Measurements from ENCODE around the gene TNFRSF18.
A peak's percentile ranks its signal among the peaks of the same experiment; 100 is the strongest.

The TNFRSF18 gene

GRCh38 chr1:1240348-1240732 is 33.9 kb upstream of the TNFRSF18 start:
- DNase-seq: no peak

DNA sequence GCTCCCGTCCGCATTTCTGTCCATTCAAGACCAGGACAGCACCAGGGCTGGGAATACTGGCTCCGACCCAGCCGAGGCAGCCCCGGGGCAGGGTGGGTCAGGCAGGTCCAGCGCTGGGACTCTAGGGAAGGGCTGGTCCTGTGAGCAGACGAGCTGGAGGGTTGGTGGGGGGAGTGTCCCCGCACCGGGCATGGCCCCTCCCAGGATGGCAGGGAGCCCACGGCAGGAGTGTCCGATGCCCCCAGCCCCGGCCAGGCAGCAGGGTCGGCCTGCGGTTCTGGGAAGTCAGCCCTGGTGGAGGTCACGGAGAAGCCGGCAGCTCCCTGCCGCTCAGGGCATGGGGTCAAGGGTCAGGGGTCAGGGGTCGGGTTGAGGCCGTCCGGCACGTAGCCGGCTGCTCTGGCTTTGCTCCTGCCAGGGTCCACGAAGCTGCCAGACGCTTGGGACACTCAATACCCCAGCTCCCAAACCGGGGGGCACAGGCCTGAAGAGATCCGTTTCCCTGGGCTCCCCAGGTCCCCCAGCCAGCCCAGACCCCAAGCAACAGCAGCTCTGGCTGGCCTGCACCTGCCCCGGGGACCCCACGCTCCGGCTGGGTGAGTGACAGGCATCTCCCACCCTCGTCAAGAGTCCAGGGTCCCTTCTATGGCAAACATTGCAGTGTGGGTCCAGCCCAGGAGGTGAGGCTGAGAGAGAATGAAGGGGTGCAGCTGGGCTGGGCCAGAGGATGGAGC is 33.4 kb upstream of the TNFRSF18 start:
- DNase-seq: no peak

- no peak for DNase-seq
These were observed 32.8 kb upstream of the TNFRSF18 start for GRCh38 chr1:1239227-1239613.

DNA sequence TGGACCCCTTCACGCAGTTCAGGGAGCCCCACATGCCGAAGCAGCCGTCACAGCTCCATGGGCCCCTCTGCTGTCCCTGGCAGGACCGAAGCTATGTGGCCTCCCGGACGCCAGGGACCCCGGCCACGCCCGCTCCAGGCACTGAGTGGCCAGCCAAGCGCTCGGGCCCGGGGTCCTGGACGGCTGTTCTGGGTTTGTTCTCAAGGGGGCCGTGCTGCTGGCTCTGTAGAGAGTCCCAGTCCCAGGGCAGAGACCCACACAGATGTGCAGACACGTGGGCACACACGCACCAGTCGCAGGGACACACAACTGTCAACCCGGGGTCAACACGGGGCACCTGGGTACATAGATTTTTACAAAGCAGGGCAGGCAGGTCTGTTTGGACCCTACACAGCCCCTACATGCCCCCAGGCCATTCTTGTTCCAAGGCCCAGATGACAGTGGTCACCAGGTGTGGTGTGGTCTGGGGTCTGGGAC is 32.3 kb upstream of the TNFRSF18 start:
- no peak for DNase-seq

GRCh38 chr1:1237874-1238701 is 31.7 kb upstream of the TNFRSF18 start:
- no peak for DNase-seq

- no peak for DNase-seq
These were observed 30.8 kb upstream of the TNFRSF18 start for GRCh38 chr1:1236945-1237873.

- no peak for DNase-seq
These were observed 29.9 kb upstream of the TNFRSF18 start for GRCh38 chr1:1236176-1236763.

DNA sequence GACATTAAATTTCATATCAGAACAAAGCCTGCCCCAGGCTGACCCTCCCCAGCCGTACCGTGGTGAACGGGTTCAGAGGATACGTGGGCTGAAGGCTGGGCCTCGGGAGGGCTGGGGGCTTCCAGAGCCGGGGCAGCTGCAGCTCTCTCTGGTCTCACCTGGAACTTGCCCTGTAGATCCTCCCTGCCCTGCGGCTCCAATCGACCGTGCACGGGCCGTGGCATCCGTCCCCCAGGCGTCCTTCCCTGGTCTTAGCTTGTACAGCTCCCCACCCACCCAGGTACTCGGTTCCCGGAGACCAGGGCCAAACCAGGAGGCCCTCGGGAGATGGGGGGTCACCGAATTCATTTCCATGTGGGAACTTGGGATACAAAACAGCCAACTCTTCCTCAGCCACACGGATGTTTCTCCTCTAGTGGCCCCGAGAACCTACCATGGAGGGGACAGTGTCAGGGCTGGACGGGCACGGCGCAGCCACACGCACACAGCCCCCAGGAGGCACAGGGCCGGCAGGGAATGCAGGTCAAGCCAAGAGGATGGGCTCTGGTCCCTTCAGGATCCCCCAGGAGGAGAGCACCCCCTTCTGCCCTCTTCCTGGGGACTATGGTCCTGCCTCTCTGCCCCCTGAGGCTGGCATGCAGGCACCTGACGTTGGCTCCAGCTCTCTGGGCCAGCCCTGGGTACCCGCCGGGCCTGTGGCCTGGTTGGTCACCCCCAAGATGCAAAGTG is 28.8 kb upstream of the TNFRSF18 start:
- no peak for DNase-seq

- DNase-seq: no peak
These were observed 27.9 kb upstream of the TNFRSF18 start for GRCh38 chr1:1234180-1234808.

- DNase-seq: no peak
These were observed 27.1 kb upstream of the TNFRSF18 start for GRCh38 chr1:1233567-1233892.

- no peak for DNase-seq
These were observed 26.6 kb upstream of the TNFRSF18 start for GRCh38 chr1:1232796-1233566.

DNA sequence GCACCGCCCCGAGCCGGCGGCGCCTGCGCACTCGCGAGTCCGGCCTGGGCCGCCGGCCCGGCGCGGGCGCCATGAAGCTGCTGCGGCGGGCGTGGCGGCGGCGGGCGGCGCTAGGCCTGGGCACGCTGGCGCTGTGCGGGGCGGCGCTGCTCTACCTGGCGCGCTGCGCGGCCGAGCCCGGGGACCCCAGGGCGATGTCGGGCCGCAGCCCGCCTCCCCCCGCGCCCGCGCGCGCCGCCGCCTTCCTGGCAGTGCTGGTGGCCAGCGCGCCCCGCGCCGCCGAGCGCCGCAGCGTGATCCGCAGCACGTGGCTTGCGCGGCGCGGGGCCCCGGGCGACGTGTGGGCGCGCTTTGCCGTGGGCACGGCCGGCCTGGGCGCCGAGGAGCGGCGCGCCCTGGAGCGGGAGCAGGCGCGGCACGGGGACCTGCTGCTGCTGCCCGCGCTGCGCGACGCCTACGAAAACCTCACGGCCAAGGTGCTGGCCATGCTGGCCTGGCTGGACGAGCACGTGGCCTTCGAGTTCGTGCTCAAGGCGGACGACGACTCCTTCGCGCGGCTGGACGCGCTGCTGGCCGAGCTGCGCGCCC is 25.9 kb upstream of the TNFRSF18 start, which contains the start of gene B3GALT6:
Gene B3GALT6, plus strand, starts transcription at position 30 of the 588 bp plus-strand sequence. Its CDS starts 42 bp downstream, at position 72.
- DNase-seq: no peak

DNA sequence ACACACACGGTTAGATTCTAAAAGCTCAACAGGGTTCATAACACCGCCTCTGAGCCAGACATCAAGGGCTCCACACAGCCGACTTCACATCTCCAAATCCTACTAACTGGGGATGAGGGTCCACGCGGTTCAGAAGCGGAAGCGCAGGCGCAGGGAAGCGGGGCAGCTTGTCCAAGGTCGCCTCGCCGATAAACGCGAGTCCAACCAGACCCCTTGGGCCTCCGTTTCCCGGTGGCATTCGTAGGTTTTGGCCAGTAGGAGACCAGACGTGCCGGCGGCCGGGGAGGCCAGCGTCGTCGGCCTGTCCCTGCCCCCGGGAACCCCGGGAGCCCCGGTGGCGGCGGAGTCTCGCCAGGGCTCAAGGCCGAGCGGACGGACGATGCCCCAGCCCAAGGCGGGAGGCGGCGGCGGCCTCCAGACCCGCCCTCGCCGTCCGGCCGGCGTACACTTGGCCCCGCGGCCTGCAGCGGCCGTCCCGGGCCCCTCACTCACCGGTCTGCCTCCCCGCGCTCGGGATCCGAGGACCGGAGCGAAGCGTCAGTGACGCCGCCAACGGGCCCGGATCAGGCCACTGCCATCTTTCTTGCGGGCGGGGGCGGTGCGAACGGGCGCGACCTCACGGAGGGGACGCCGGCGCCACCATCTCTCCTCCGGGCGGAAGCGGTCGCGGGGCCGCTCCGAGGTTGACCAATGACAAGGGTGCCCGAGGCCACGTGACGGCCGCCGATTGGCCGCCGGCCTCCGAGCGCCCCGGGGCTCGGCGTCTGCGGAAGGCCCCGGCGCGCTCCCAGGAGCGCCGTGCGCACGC is 25.2 kb upstream of the TNFRSF18 start, which contains the start of gene SDF4:
Gene SDF4, minus strand, starts transcription at position 602 of the 808 bp plus-strand sequence. CDS start 3,229 bp downstream, outside the sequence.
- peak; percentile 97 for DNase-seq

- no peak for DNase-seq
These were observed 24.4 kb upstream of the TNFRSF18 start for GRCh38 chr1:1230656-1231399.

DNA sequence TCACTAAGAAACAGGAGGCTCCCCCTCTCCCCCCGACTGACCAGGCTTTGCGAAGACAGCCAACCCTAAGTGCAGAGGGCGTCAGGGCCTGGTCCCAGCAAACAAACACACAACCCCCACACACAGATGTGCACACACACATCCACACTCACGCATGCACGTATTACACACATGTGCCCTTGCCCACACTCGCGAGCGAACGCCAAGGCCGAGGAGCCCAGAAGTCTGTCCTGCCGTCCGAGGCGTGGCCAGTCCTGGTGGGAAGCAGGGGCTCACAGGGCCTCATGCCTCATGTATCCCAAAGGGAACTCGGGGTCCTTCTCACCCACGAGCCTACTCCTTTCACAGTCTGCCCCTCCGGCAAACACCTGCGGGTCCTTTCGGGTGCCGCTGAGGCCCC is 23.4 kb upstream of the TNFRSF18 start:
- DNase-seq: no peak

DNA sequence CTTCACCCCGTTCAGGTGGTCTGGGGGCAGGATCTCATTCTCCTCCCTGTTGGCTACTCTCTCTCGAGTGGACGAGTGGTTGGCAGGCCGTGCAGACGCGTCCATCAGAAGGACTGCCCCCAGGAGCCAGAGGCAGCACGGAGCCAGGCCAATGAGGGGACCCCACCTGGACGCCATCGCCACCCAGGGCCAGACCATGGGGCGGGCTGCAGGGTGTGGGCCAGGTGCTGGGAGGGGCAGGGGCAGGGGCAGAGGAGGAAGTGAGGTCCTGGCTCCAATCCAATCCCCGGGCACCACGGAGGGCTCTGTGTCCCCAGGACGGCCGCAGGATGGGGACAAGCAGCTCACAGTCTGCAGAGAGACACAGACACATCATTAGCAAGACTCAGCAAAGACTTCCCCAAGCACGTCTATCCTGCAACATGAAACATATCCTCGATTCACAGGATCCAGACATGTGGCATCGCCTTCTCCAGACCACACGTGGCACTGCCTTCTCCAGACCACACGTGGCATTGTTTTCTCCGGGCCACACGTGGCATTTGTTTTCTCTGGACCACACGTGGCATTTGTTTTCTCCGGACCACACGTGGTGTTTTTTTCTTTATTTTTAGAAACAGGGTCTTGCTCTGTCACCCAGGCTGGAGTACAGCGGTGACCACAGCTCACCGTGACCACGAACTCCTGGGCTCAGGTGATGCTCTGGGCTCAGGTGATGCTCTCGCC is 22.4 kb upstream of the TNFRSF18 start:
- no peak for DNase-seq

- no peak for DNase-seq
These were observed 21.8 kb upstream of the TNFRSF18 start for GRCh38 chr1:1228187-1228586.

DNA sequence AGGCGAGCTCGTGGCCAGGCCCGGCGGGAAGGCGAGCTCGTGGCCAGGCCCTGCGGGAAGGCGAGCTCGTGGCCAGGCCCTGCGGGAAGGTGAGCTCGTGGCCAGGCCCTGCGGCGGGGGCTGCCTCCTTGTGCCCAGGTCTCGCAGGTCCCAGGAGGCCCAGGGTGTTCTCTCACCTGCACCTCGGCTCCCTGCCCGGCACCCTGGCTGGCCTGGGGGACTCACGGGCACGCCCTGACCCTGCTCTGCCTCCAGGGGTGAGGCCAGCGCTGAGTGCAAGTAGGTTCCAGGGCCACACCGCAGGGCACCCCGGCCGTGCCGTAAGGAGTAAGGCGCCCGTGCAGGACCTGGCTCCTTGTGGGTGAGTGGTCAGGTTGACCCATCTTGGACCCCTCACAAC is 21.0 kb upstream of the TNFRSF18 start:
- DNase-seq: no peak
